NCI-H1930 (cell line): ENCODE measurements around the gene TRAPPC3.
A peak's percentile ranks its signal among the peaks of the same experiment; 100 is the strongest.

Experiments
- DNase-seq, 2 experiments: peaks; one replicate each; lab custom pipeline; 2025; lab: John Stamatoyannopoulos, UW

The TRAPPC3 gene

DNA sequence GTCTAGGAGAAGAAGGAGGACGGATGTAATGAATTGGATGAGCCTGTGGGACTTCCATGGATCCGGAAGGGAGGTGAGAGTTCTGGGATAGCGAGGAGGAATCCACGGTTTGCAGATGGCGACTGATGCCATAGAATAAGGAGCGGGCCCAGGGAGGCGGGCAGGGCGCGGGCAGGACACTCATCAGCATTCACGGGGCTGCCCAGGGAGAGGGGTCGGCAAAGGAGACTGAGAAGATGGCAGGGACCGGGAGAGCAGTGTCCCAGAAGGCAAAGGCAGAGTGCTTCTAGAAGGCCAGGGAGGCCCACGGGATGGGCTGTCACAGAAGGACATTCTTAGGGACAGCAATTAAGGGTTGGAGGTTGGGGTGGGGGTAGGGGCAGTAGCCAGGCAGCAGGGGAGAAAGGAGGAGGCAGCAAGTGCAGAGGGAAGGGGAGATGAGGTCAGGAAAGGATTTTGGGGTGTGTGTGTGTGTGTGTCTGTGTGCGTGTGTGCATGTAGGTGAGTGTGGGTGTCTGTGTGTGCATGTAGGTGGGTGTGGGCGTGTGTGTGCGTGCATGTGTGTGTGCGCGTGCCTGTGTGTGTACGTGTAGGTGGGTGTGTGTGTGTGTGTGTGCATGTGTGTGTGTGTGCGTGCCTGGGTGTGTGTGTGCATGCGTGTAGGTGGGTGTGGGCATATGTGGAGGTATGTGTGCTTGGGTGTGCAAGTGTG lies 23.1 kb downstream of the TRAPPC3 start:
- DNase-seq = no peak

DNA sequence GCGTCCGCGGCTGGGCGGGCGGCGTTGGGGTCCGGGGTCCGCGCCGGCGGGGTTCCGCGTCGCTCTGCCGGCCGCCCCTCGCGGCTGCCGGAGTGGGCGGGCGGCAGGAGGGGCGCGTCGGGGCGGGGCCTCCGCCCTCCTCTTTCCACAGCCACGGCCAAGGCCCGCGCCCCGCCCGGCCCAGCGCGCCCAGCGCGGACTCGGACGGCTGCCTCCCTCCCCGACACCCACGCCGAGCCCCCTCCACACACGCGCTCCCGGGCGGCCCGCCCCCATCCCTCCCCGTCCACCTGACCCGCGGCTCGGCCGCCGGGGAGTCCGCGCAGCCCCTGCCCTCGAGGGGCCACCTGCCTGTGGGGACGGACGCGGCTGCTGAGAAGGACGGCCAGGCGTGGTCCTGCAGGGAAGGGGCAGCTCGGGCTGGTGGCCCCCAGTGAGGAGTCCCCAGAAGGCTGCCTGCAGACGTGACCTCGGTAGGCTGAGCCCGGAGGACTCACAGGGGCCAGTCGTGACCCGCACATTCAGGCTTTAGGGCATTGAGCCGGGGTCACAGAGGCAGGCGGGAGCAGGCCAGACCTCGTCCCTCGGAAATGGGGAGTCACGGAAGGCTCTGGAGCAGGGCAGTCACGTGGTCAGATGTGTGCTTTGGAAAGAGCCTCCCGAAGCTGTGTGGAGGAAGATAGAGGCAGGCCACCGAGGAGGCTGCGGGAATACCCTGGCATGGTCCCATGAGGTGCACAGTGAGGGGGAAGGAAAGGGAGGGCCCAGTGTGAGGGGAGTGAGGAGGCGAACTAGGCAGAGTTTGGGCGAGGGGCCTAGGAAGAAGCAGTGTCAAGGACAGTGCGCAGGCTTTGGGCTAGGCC lies 23.9 kb downstream of the TRAPPC3 start, which contains the start of gene COL8A2:
COL8A2 (minus strand) TSS at position 94 of the 863 bp plus-strand sequence. CDS start 24,980 bp downstream, outside the sequence.
- no peak for DNase-seq

DNA sequence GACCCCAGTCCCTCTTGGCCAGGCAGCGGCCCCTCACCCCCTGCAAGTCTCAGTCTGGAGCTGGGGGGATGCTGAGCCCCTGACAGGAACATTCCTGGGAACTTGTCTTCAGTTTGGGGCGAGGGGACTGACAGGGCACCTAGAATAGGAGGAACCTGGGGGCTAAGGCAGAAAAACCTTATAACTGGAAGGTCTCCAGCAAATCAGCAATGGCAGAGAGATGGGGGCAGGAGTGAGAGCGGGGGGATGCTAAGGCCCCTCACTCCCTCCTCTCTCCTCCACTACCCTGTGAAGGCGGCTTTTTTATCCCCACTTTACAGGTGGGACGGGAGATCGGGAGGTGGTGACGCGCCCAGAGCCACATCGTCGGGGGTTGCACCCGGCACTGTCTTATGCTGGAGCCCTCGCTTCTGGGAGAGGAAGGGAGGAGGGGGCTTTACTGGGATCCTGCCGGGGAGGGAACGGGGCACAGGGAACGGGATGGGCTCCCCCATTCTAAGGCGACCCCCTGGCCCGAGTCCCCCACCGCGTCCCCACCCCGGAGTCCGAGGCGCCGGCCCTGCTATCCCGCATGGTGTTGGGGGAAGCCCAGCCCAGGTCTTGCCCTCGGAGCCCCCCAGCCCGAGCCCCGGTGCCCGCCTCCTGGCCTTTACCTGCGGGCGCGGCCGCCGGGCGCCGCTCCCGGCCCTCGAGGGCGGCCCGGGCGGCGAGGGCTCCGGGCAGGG lies 24.7 kb downstream of the TRAPPC3 start:
- no peak for DNase-seq

DNA sequence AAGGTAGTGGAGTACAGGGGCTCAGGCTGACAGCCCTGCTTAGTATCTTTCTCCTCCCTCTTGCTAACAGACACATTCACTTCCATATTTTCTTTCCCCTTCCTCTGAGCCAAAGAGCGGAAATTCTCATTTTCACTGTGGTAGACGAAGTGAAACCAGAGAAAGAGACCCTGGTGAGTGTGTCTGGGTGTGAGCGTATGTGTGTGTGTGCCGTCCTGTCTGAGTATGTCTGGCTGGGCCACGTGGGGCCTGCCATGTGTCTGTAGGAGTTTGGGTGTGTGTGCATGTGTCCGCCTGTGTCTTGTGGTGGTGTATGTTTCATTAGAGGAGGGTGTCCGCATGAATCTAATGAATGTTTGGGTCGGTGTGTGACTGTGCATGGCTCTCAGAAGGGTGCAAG lies 25.9 kb downstream of the TRAPPC3 start:
- no peak for DNase-seq

DNA sequence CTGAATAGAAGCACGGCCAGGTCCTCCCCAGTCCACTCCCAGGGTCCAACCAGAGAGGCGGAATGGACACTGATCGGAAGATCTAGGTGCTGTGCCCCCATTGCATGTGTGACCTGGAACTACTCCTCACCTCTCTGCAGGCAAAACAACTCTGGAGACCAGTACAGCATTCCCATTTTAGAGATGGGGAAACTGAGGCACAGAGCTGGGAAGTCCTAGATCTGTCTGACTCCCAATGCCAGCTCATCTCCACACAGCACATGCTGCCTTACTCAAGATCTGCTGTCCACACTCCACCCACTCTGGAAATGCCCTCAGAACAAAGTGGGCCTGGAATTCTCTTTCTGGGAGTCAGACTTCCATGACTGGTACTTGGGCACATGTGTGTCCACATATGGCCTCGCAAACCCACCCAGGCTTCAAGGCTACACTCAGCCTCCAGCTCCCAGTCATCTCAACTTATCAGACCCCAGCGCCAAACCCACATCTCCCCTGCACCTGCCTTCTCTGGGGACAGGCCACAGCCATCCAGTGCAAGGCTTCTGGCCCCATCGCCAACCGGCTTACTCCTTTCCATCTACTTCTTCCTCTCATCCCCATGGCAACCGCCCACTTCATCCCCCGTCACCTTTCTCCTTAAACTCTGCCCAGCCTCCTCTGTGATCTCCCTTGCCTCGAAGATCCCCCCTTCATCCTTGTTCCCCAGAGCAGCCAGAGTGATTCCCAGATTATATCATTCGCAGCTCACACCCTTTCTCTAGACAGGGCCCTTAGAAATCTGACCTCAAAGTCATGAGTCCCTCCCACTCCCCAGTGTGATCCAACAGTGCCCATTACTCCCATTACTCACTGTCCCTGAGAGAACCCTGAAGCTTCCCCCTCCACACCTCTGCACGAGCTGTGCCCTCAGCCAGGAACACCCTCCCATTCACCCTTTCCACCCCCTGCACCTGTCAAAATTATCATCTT lies 26.9 kb downstream of the TRAPPC3 start:
- no peak for DNase-seq

DNA sequence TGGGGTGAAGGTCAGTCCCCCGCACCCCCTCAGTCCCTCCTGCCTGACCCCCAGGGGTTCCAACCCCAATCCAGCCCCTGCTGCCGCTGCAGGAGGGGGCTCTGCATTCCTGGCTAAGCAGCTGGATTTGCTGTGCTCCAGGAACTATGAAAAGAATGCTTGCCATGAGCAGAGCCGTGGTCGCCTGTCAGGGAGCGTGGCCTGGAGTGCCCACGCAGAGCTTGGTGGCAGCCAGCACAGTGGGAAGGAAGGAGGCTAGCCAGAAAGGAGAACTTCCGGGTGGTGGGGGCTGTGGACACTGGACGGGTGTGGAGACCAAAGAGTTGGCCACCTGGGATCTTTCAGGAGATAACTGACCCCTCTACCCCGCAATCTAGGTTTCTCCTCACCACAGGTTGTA lies 29.8 kb downstream of the TRAPPC3 start:
- DNase-seq = no peak

DNA sequence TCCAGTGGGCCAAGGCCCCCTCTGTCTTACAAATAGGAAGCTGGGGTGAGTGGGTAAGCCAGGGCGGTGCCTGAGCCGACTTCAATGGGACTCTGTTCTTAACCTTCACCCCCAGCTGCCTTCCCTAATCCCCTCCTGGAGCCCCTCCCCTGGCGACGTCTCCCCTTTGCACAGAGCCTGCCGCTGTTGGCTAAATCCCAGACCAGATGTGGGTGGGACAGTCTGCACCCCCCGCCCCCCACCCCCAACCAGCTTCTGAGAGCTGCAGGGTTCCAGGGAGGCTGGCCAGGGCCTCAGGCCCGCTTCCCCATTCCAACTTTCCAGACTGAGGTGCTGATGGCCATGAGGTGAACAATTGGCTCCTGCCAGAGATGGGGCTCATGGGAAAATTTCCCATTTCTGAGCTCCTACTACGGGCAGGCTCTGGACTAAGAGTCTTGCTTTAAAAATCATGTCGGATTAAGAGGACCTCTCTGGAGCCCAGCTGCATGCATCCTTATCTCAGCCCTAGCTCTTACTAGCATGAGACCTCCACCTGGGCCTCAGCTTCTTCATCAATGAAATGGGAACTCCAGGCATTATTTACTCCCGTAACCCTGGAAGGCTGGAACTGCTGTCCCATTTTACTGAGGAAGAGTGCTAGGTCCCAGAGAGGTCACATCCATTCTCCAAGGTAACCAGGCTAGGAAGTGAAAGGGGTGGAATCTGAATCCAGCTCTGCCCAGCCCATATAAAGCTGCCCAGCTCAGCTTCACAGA lies 30.7 kb downstream of the TRAPPC3 start:
- no peak for DNase-seq

DNA sequence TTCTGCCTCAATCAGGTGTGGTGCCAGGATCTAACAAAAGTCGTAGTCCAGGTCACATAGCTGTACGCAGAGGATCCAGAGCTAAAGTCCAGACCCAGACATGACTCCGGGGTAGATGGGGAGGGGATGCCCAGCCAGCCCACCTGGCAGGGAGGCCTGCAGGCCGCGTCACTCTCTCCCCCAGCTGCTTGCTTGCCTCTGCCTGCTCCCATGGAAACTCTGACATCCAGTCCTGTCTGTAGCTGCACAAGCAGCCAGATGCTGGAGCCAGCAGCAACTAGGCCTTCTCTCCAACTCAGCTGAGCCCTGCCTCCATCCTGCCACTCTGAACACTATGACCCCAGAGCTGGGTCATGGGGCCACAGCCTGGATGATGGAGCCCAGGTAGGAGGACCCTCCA lies 32.4 kb downstream of the TRAPPC3 start:
- no peak for DNase-seq

DNA sequence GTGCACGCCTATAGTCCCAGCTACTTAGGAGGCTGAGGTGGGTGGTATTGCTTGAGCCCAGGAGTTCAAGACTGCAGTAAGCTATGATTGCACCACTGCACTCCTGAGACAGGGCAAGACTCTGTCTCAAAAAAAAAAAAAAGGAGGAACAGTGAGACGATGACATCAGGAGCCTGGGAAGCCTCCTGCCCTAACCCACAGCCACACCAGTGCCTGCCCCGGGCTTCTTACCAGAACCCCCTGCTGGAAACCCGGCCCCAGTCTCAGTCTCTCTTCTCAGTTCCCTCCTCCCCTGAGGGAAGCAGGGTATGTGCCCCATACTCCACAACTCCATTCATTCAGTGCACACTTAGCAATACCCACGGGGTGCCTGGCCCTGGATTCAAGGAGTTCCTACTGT lies 33.4 kb downstream of the TRAPPC3 start:
- no peak for DNase-seq

DNA sequence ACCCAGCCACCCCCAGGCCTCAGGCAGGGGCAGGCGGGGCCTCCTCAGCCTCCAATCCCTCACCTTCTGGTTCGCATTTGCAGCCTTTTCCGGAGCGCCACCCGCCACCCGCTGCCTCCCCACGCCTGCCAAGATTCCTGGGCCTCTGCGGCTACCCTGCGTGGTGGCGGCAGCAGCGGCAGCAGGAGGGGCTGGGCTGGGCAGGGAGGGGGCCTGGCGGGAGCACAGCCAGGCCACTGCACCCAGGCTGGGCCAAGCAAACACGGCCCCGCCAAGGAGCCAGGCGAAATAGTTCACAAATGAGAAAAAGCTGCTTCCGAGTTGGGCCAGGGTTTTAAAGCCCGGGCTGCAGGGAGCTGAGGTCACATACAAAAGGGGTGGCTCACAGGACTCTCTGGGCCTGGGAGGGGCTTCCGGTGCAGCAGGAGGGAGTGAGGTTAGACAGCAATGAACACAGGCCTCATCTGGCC lies 34.1 kb downstream of the TRAPPC3 start:
- no peak for DNase-seq

DNA sequence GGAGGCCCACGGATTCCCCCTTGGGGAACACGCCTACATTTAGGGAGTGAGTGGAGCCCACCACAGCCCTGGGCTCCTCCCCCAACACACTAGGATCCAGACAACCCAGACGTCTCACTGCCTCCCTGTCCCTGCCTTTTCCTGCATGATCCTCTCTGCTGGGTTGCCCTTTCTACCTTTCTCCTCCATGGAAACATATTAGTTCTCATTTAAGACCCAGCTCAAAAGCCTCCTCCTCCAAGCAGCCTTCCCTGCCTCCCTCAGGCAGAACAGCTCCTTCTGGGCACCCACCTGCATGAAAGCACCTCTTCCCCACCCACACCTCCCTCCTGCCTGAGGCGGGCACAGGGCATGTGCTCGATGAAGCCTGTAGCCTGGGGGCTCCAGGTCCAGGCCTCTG lies 34.9 kb downstream of the TRAPPC3 start:
- no peak for DNase-seq

DNA sequence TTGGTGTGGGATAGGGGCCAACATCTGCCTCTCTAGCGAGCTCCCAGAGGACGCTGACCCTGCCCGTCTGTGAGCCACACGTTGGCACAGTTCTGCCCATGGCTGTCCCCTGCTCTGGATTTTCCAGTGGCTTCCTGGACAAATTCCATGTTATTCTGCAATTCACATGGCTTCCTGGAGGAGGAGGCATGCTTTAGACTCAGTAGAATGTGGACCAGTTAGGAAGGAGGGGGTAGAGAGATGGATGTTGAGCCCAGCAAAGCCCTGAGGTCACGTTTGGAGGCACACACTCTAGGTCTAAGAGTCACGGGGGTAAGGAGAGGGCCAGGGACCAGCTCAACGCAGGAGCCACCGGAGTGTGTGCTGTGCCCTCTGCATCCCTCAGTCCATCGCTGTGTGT lies 36.5 kb downstream of the TRAPPC3 start:
- DNase-seq = no peak

DNA sequence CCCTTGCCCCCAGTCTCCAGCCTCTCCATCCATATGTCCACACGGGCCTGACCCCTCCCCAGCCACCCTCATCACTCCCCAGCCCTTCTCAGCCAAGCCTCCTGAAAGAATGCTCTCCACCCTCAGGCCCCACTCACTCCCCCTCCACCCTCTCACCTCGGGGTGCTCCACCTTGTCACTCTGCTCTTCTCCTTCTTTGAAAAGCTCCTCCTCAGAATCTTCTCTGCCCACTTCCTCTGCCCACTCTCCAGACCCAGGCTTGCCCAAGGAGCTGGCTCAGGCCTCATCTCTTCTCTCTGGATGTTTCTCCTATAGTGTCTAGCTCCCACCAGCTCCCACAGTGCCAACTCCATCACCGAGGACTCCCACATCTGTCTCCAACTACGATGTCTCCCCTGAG lies 38.1 kb downstream of the TRAPPC3 start:
- no peak for DNase-seq

DNA sequence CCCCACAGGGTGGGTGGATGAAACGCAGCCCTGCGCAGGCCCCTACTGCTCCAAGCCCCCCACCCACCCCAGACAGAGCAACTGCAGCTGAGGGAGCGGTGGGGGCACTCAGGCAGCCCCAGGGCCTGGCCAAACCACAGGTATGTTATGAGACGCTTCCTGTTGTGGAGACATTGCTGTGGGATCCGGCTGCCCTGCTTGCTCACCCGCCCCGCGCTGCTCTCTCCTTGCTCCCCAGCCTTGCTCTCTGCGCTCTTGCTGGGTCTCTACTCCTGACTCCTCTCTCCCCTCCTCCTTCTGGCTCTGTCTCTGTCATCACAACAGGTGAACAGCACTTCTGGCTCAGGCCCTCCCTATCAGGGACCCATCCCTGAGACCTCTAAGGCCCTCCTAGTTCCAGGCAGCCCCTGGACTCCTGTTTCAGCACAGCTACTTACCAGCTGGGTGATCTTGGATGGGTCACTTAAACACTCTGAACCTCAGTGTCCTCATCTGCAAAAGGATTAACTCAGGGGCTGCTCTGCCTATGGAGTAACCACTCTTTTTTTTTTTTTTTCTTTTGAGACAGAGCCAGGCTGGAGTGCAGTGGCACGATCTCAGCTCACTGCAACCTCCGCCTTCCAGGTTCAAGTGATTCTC lies 40.1 kb downstream of the TRAPPC3 start:
- DNase-seq = no peak

DNA sequence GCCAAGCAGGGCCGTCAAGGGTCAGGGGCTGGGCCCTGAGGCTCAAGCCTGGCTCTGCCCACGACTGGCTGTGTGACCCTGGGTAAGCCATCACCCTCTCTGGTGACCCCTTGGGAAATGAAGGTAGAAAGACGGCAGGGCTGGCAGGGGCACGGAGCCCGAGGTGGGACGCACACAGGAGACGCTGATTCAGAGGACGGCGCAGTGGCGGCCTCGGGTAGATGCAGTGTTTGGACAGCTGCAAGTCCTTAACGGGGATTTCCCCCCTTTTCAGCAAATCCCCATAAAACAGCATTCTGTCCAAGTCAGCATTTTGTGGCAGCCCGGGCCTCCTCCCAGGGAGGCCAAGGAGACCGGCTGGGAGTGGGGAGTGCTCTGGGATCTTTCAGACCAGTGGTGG lies 41.0 kb downstream of the TRAPPC3 start:
- DNase-seq = no peak

DNA sequence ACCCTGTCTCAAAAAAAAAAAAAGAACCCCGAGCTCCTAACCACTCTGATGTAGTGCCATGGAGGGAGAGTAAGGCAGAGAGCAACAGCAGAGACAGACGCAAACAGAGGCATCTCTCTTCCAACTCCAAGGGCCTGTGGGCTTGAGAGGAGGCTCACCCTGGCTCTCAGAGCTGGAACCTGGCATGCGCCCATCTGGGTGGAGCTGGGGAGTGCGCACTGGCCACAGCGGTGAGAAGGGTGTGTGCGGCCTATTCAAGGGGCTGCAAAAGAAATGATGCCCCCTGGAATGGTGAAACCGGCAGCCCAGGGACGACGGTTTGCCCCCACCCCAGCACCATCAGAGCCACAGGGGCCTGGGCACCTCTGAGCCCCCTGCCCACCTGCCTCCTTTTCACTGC lies 41.9 kb downstream of the TRAPPC3 start:
- DNase-seq = no peak

DNA sequence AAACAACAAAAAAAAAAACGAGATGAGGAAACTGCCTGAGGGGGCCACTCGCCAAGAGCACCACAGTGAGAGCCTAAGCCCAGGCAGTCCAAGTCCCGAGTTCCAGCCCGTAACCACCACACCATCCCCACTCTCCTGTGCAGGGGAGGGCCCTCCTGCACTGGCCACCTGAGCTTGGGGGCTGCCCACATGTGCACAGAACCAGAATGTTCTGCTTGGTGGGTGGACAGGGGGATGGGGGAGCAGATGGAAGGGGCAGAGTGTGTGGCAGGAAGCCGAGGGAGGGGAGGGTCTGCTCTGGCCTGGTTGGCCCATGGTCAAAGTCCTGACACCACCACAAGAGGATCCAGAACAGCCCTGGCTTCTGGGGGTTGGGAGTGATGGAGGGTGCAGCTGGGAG lies 43.0 kb downstream of the TRAPPC3 start:
- no peak for DNase-seq

DNA sequence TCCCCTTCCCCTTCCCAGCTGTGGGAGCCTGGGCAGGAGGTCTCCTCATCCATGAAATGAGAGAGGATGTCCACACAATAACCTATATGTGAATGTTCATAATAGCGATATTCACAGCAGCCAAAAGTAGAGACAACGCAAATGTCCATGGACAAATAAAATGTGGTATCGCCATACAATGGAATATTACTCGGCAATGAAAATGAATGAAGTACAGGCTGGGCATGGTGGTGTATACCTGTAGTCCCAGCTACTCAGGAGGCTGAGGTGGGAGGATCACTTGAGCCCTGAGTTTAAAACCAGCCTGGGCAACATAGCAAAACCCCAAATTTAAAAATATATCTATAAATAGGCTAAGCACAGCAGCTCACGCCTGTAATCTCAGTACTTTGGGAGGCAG lies 47.7 kb downstream of the TRAPPC3 start:
- no peak for DNase-seq

DNA sequence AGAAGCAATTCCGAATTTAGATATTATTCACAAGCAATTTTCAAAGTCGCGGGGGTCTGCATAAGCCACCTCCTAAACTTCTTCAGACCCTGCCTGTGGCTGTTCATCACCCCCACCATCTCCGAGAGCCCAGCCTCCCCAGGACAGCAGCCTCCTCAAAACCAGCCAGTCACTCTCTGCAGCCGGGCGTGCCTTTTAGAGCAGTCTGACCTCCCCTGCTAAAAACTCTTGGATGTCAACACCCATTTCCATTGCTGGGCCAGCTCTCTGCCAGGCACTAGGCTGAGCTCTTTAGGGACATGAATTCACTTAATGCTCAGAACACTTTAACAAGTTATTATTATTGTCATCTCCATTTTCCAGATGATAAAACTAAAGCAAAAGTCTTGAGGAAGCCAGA lies 48.9 kb downstream of the TRAPPC3 start:
- no peak for DNase-seq

DNA sequence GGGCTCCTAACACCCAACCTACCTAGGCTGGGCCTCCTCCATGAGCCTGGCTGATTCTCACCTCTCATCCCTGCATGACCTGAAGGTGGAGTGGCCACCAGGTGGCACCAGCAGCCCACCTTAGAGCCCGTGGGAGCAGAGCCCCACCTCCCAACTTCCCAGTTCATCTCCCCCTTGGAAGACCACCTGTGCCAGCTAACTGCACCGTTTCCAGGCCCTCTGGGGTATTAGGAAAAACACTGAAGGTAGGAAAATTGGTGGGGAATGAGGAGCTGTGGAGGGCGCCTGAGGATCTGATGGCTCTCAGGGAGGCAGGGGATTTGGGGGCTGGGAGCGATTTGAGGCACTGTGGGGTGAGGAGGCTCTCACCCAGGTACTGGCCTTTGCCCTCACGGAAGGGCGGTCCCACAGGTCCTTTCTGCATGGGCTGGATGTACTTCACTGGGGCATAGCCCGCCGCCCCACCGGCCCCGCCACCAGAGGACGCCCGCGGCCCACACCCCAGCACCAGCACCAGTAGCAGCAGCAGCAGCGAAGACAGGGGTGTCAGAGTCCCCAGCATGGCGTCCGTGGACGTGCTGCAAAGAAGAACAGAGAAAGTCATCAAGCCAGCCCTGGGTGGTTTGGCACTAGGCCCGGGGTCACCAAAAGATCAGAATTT lies 49.5 kb downstream of the TRAPPC3 start:
- peak; percentile 45 to 49 for DNase-seq
